Progenitor cell of endocrine pancreas (in vitro differentiated cells): ENCODE data around the gene ABI3BP. TPM values are rescaled to one million over a fixed set of nuclear protein-coding genes. Genes with fewer than 3 reads are reported as not detected.

Source experiments
- DNase-seq: peaks from one replicate; pipeline ENCODE4 v3.0.0; 2021; ENCODE audit warnings: low spot score; ENCODE audit not compliant: unreplicated experiment
- H3K27ac Mint-ChIP-seq: 2 replicates; pipeline ENCODE4 v1.8.0; 2021; ENCODE audit warnings: mild to moderate bottlenecking, moderate library complexity, mixed read lengths
- H3K27me3 Mint-ChIP-seq: 2 replicates; pipeline ENCODE4 v1.8.0; 2021; ENCODE audit warnings: mixed read lengths
- H3K36me3 Mint-ChIP-seq: 2 replicates; pipeline ENCODE4 v1.8.0; 2022; ENCODE audit warnings: mixed read lengths; ENCODE audit not compliant: insufficient read depth
- H3K4me1 Mint-ChIP-seq: 2 replicates; pipeline ENCODE4 v1.8.0; 2021; ENCODE audit warnings: low read depth, mixed read lengths
- H3K4me3 Mint-ChIP-seq: 2 replicates; pipeline ENCODE4 v1.8.0; 2021; ENCODE audit warnings: low read depth, mild to moderate bottlenecking, moderate library complexity, mixed read lengths
- H3K9me3 Mint-ChIP-seq: 2 replicates; pipeline ENCODE4 v1.8.0; 2021; ENCODE audit warnings: low read depth, mixed read lengths
- total RNA-seq: library from RNA; stranded (reverse); gene quantifications from 2 replicates; pipeline ENCODE4 v1.2.1, GENCODE V29; 2021
- TF ChIP-seq, protein P1 (sequence below): fragments of 200-600 bp; sonication (generic); IDR thresholded peaks from one replicate; pipeline ENCODE4 v1.5.0; 2021; ENCODE audit warnings: antibody characterized with exemption, mild to moderate bottlenecking; ENCODE audit not compliant: unreplicated experiment

Gene ABI3BP
- total RNA-seq, 1 donor from 2014 or later = not detected

- DNase-seq = no peak
- Mint-ChIP-seq H3K9me3 (no peaks in the 10 kb centered on the region), H3K27ac (no peak overlapping the region), H3K27me3 (no peaks in the 10 kb centered on the region), H3K4me1 (peaks cover 27% of the 10 kb centered on the region), H3K4me3 (no peak overlapping the region), H3K36me3 (peaks cover 26% of the 10 kb centered on the region)
- TF ChIP-seq, protein P1, sequence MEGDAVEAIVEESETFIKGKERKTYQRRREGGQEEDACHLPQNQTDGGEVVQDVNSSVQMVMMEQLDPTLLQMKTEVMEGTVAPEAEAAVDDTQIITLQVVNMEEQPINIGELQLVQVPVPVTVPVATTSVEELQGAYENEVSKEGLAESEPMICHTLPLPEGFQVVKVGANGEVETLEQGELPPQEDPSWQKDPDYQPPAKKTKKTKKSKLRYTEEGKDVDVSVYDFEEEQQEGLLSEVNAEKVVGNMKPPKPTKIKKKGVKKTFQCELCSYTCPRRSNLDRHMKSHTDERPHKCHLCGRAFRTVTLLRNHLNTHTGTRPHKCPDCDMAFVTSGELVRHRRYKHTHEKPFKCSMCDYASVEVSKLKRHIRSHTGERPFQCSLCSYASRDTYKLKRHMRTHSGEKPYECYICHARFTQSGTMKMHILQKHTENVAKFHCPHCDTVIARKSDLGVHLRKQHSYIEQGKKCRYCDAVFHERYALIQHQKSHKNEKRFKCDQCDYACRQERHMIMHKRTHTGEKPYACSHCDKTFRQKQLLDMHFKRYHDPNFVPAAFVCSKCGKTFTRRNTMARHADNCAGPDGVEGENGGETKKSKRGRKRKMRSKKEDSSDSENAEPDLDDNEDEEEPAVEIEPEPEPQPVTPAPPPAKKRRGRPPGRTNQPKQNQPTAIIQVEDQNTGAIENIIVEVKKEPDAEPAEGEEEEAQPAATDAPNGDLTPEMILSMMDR = no peak
Observed at GRCh38 chr3:100732435-100732834, 260.8 kb downstream of the ABI3BP start.

GRCh38 chr3:100730524-100730923, 262.7 kb downstream of the ABI3BP start:
- peaks cover 25% of the 10 kb centered on the region for H3K36me3 Mint-ChIP-seq
- H3K4me3 Mint-ChIP-seq = no peak overlapping the region
- no peaks in the 10 kb centered on the region for H3K9me3 Mint-ChIP-seq
- DNase-seq = no peak
- no peaks in the 10 kb centered on the region for H3K27me3 Mint-ChIP-seq
- peak overlapping the region; percentile 43 for H3K27ac Mint-ChIP-seq
- H3K4me1 Mint-ChIP-seq = peaks cover 15% of the 10 kb centered on the region
- TF ChIP-seq, protein P1 = no peak

DNA sequence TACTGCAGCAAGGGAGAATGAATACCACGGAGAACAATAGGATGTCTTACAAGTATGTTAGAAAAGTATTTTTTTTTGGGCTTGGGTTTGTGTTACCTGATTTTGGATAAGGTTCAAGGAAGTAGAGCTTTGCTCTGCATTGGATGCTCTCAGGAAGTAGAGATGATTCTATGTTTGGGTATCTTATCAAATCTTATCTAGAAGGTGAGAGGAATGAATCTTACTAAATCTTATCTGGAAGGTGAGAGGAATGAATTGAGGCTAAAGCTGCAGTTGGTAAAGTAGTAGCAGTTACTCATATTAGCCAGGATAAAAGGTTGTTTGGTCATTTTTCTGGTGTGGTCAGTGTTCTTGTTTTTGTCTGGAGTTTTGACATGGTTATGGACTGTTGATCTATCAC, 266.5 kb downstream of the ABI3BP start:
- TF ChIP-seq, protein P1 = no peak
- Mint-ChIP-seq H3K36me3 (peaks cover 27% of the 10 kb centered on the region), H3K27ac (peak overlapping the region; percentile 5), H3K9me3 (no peaks in the 10 kb centered on the region), H3K4me1 (peaks cover 2% of the 10 kb centered on the region), H3K4me3 (no peak overlapping the region), H3K27me3 (no peaks in the 10 kb centered on the region)
- no peak for DNase-seq

DNA sequence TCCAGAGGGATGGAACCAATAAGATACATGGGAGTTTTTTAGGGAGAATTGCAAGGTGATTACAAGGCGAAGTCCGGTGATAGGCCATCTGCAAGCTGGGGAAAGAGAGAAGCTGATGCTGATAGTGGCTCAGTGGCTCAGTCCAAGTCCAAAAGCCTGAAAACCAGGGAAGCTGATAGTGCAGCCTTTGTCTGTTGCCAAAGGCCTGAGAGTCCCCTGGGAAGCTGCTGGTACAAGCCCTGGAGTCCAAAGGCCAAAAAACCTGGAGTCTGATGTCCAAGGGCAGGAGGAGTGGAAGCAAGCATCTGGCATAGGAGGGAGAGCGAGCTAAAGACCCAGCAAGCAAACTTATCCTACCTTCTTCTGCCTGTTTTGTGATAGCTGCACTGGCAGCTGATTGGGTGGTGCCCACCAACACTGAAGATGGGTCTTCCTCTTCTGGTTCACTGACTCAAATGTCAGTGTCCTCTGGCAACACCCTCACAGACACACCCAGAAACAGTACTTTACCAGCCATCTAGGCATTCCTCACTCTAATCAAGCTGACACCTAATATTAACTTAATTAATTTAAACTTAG, 267.2 kb downstream of the ABI3BP start:
- Mint-ChIP-seq H3K4me1 (peaks cover 2% of the 10 kb centered on the region), H3K36me3 (peaks cover 30% of the 10 kb centered on the region), H3K9me3 (no peaks in the 10 kb centered on the region), H3K27ac (no peak overlapping the region), H3K4me3 (no peak overlapping the region), H3K27me3 (no peaks in the 10 kb centered on the region)
- TF ChIP-seq, protein P1 = no peak
- no peak for DNase-seq

DNA sequence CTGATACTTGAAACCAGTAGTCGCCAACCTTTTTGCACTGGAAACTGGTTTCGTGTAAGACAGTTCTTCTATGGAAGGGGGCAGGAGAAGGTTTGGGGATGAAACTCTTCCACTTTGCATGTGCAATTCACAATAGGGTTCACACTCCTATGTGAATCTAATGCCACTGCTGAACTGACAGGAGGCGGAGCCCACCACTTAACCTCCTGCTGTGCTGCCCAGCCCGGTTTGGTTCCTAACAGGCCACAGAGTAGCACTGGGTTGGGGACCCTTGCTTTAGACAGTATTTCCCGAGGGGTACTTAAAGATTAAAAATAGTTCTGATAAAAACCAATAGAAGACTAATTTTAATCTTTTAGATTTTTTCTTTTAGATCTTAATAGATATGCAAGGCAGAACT, 272.8 kb downstream of the ABI3BP start:
- peaks cover 21% of the 10 kb centered on the region for H3K4me1 Mint-ChIP-seq
- H3K9me3 Mint-ChIP-seq = no peaks in the 10 kb centered on the region
- H3K27me3 Mint-ChIP-seq = no peaks in the 10 kb centered on the region
- no peak for DNase-seq
- peaks cover 30% of the 10 kb centered on the region for H3K36me3 Mint-ChIP-seq
- no peak overlapping the region for H3K27ac Mint-ChIP-seq
- H3K4me3 Mint-ChIP-seq = no peak overlapping the region
- TF ChIP-seq, protein P1 = no peak
